Activated naive CD4-positive, alpha-beta T cell treated with anti-CD3 and anti-CD28 coated beads for 36 hours (primary cell): Measurements from ENCODE around the gene C1QTNF4. TPM values are rescaled to one million over a fixed set of nuclear protein-coding genes. Genes with fewer than 3 reads are reported as not detected.
"Not testable (repeated sequence)": the region's sequence is repeated elsewhere in the genome, so short reads cannot be mapped to it uniquely, and the experiment has no call there.

ENCODE experiments used
- CTCF ChIA-PET: fragments of 350-600 bp; sonication (Branson Sonifier 250); formaldehyde crosslinking; loops from one replicate; lab custom pipeline; 2021; ENCODE audit warnings: antibody characterized with exemption; lab: Charles Lee
- DNase-seq: peaks from one replicate; pipeline ENCODE4 v3.0.0-alpha.2; 2020
- H3K27ac Mint-ChIP-seq: one replicate; pipeline ENCODE4 v1.8.0; 2021; ENCODE audit warnings: mild to moderate bottlenecking, mixed read lengths
- H3K27me3 Mint-ChIP-seq: one replicate; pipeline ENCODE4 v1.8.0; 2021; ENCODE audit warnings: low read depth, mixed read lengths
- H3K36me3 Mint-ChIP-seq: one replicate; pipeline ENCODE4 v1.8.0; 2021; ENCODE audit warnings: low read depth, mixed read lengths
- H3K4me1 Mint-ChIP-seq: one replicate; pipeline ENCODE4 v1.8.0; 2021; ENCODE audit warnings: low read depth, mixed read lengths
- H3K4me3 Mint-ChIP-seq: one replicate; pipeline ENCODE4 v1.8.0; 2021; ENCODE audit warnings: mild to moderate bottlenecking, moderate library complexity, mixed read lengths
- H3K9me3 Mint-ChIP-seq: one replicate; pipeline ENCODE4 v1.8.0; 2021; ENCODE audit warnings: mixed read lengths
- intact Hi-C: fragments of 100-400 bp; cut with micrococcal nuclease; formaldehyde crosslinking; loops from one replicate; pipeline ENCODE4 v1.15.1; 2023
- total RNA-seq, 2 experiments: library from RNA; stranded (reverse); gene quantifications; one replicate each; pipeline ENCODE4 v1.2.3, GENCODE V29; 2021

Gene C1QTNF4
- not detected for total RNA-seq

DNA sequence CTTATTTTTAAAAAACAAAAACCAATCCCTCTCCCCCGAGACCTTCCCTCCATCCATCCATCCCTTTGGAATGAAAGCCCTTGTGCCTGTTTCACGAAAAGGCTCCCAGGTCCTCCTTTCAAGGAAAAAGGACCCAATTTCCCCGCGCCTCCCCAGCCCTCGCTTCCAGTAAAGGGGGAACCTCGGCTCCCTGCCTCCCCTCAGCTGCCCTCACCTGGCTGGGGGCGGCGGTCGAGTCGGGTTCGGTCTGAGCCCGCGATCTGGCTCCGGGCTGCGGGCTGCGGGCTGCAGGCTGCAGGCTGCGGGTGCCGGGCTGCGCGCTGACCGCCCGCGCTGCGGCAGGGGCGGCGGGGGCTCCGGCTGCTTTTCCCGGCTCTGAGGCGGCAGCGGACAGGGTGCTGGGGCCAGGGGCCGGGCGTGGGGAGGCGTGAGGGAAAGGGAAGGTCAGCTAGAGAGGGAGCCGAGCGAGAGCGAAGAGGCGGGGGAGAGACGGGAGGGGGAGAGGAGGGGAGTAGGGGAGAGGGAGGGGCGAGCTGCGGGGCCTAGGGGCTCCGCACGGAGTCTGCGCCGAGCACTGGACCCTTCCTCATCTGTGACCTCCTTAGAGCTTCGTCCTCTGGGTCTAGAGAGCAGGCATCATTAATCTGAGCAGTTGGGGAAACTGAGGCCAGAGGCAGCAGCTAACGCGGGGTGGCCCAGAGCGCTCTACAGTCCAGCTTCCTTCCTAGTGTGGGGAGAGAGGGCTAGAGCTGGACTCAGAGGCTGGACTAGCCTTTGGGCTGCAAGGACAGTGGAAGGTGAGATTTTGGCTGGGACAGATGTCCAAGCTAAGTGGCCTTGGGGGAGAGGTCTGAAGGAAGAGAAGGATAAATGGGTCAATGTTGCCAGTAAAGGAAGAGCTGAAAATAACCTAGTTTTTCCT, at the start of gene C1QTNF4:
C1QTNF4 (minus strand) TSS at position 478 of the 922 bp plus-strand sequence. CDS start 3,601 bp downstream, outside the sequence.
- Mint-ChIP-seq H3K27me3 (peaks cover 34% of the 10 kb centered on the region), H3K4me3 (no peak within 1 kb of the TSS)
- CTCF ChIA-PET, result interaction anchor here (0.6 kb wide), 1 partner anchor 313 kb away, joined by 3 read pairs; no protein-coding TSS in a partner anchor

GRCh38 chr11:47642099-47642855, 48.1 kb upstream of the C1QTNF4 start, which contains the start of gene MTCH2:
Gene MTCH2, minus strand, starts transcription at chr11:47642559. Its CDS starts 94 bp downstream, at chr11:47642465.
- CTCF ChIA-PET, result interaction anchor here (0.6 kb wide), 1 partner anchor 13 kb away, joined by 3 read pairs; no protein-coding TSS in a partner anchor

More for the DNA sequence above, at the start of gene C1QTNF4:
- DNase-seq, result no peak
- intact Hi-C loops, result no loop called here
- no peaks in the 10 kb centered on the region for H3K36me3 Mint-ChIP-seq
- no peaks in the 10 kb centered on the region for H3K9me3 Mint-ChIP-seq
- H3K4me1 Mint-ChIP-seq, result peaks cover 19% of the 10 kb centered on the region
- no peak within 1 kb of the TSS for H3K27ac Mint-ChIP-seq

DNA sequence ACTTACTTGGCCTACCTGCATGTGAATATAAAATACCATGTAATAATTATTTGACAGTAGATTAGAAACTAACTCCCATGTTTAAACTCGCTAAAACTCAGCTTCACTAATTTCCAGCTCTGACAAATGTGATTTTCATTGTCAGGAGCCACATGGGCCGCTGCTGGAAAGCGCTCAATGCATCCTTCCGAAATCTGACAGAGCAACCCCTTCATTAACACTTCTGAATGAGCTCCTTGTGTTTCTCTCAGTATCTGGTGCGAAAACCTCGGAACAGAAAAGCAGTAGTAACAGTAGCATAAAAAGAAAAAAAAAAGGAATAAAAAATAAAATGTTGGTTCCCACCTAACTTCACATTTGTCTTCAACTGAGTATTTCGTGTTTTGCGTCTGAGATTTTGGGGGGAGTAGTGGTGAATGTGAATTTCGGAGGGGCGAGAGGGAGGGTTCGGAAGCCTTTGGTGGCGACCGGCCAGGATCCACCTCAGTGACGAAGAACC, 47.4 kb upstream of the C1QTNF4 start:
- no peak for DNase-seq
- Mint-ChIP-seq H3K36me3 (peaks cover 12% of the 10 kb centered on the region), H3K27me3 (no peaks in the 10 kb centered on the region), H3K4me1 (peaks cover 19% of the 10 kb centered on the region), H3K9me3 (no peaks in the 10 kb centered on the region), H3K27ac (peak overlapping the region; percentile 75), H3K4me3 (peak overlapping the region; percentile 91)
- intact Hi-C loops, result loop anchor here (1.0 to 5.0 kb wide), 12 partner anchors 22 to 468 kb away; partner anchors contain the start of genes AGBL2, CELF1, DDB2 and FNBP4
- CTCF ChIA-PET, result interaction anchor here (0.6 kb wide), 1 partner anchor 14 kb away, joined by 3 read pairs; no protein-coding TSS in a partner anchor

More at GRCh38 chr11:47642099-47642855, 48.1 kb upstream of the C1QTNF4 start, which contains the start of gene MTCH2:
- H3K27ac Mint-ChIP-seq, result peak within 1 kb of the TSS; percentile 81
- H3K27me3 Mint-ChIP-seq, result no peaks in the 10 kb centered on the region
- peaks cover 12% of the 10 kb centered on the region for H3K36me3 Mint-ChIP-seq
- DNase-seq, result peak; percentile 97
- H3K4me3 Mint-ChIP-seq, result peak within 1 kb of the TSS; percentile 91
- no peaks in the 10 kb centered on the region for H3K9me3 Mint-ChIP-seq
- intact Hi-C loops, result loop anchor here (1.0 to 5.0 kb wide), 12 partner anchors 21 to 467 kb away; partner anchors contain the start of genes AGBL2, CELF1, DDB2 and FNBP4
- H3K4me1 Mint-ChIP-seq, result peaks cover 19% of the 10 kb centered on the region

DNA sequence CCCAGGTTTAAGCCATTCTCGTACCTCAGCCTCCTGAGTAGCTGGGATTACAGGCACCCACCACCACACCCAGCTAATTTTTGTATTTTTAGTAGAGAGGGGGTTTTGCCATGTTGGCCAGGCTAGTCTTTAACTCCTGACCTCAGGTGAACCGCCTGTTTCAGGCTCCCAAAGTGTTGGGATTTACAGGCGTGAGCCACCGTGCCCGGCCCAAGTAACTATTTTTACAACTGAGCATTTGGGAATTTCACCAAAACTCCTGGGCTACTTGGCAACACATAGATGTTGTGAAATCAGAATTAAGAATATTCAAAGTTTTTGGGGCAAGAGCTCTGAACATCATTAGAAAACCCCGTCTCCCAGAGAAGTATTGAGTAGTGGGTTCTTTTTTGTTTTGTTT, 46.3 kb upstream of the C1QTNF4 start:
- Mint-ChIP-seq H3K36me3 (peaks cover 12% of the 10 kb centered on the region), H3K4me3 (peak overlapping the region; percentile 91), H3K4me1 (peaks cover 19% of the 10 kb centered on the region)
- H3K9me3 Mint-ChIP-seq, H3K27ac Mint-ChIP-seq, DNase-seq, H3K27me3 Mint-ChIP-seq, CTCF ChIA-PET: not testable (repeated sequence)
- intact Hi-C loops, result loop anchor here (5.0 kb wide), 1 partner anchor 373 kb away; no protein-coding TSS in a partner anchor

- H3K4me1 Mint-ChIP-seq, result peaks cover 12% of the 10 kb centered on the region
- H3K9me3 Mint-ChIP-seq, CTCF ChIA-PET, H3K4me3 Mint-ChIP-seq, H3K27ac Mint-ChIP-seq, DNase-seq, intact Hi-C loops, H3K27me3 Mint-ChIP-seq: not testable (repeated sequence)
- H3K36me3 Mint-ChIP-seq, result peaks cover 24% of the 10 kb centered on the region
These were observed 42.1 kb upstream of the C1QTNF4 start for GRCh38 chr11:47636331-47636730.

- H3K36me3 Mint-ChIP-seq, result peaks cover 35% of the 10 kb centered on the region
- no peaks in the 10 kb centered on the region for H3K9me3 Mint-ChIP-seq
- intact Hi-C loops, result no loop called here
- no peak overlapping the region for H3K27ac Mint-ChIP-seq
- no peak overlapping the region for H3K4me3 Mint-ChIP-seq
- no peak for DNase-seq
- no peaks in the 10 kb centered on the region for H3K27me3 Mint-ChIP-seq
- CTCF ChIA-PET, result no interaction called here
- H3K4me1 Mint-ChIP-seq, result no peaks in the 10 kb centered on the region
These were observed 37.3 kb upstream of the C1QTNF4 start for GRCh38 chr11:47631473-47631872.

GRCh38 chr11:47628026-47628425, 33.8 kb upstream of the C1QTNF4 start:
- H3K9me3 Mint-ChIP-seq, result no peaks in the 10 kb centered on the region
- H3K27ac Mint-ChIP-seq, result no peak overlapping the region
- H3K4me3 Mint-ChIP-seq, result no peak overlapping the region
- CTCF ChIA-PET, result no interaction called here
- intact Hi-C loops, result no loop called here
- H3K27me3 Mint-ChIP-seq, result no peaks in the 10 kb centered on the region
- H3K4me1 Mint-ChIP-seq, result no peaks in the 10 kb centered on the region
- H3K36me3 Mint-ChIP-seq, result peaks cover 35% of the 10 kb centered on the region
- no peak for DNase-seq

DNA sequence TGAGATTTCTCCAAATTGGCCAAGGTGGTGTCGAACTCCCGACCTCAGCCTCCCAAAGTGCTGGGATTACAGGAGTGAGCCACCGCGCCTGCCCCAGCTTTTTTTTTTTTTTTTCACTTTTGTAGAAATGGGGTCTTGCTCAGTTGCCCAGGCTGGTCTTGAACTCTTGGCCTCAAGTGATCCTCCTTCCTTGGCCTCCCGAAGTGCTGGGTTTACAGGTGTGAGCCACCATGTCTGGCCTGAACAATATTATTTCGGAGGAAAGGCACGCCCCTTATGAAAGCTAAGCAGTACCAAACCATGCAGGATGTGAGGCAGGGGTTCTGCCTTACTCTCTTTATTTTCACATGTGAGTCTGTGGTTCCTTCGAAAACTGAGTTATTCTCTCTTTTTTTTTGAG, 32.0 kb upstream of the C1QTNF4 start:
- DNase-seq, result no peak
- no peaks in the 10 kb centered on the region for H3K4me1 Mint-ChIP-seq
- CTCF ChIA-PET, result interaction anchor here (0.8 to 1.2 kb wide), 2 partner anchors 215 to 252 kb away, joined by 4 to 5 read pairs; no protein-coding TSS in a partner anchor
- H3K27me3 Mint-ChIP-seq, result no peaks in the 10 kb centered on the region
- no peaks in the 10 kb centered on the region for H3K9me3 Mint-ChIP-seq
- intact Hi-C loops, result no loop called here
- no peak overlapping the region for H3K4me3 Mint-ChIP-seq
- peaks cover 32% of the 10 kb centered on the region for H3K36me3 Mint-ChIP-seq
- no peak overlapping the region for H3K27ac Mint-ChIP-seq

DNA sequence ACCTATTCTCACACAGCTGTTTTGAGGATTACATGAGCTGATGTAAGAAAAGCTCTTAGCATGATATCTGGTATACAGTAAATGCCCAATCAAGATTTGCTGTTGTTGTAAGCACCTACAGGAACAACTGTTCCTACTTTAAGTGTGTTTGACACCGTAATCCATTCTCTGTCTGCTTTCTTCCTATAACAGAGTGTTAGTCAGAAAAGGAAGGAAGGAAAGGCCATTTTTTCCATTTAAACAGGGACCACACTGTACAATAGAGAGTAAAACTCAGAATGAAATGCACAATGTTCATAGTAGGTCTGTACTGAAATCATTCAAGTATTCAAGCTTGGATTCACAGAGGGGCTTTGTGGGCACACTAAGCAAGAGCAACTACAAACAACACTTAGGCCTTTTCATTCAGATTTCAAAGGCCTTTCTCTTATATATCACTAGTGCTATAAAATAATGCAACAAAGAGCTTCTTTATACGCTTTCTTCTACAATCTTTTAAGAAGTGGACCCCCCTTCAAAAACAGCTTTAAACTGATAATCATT, 26.7 kb upstream of the C1QTNF4 start:
- CTCF ChIA-PET, result interaction anchor here (0.7 kb wide), 1 partner anchor 198 kb away, joined by 4 read pairs; no protein-coding TSS in a partner anchor
- Mint-ChIP-seq H3K27me3 (no peaks in the 10 kb centered on the region), H3K9me3 (no peaks in the 10 kb centered on the region), H3K4me1 (no peaks in the 10 kb centered on the region), H3K27ac (no peak overlapping the region), H3K36me3 (peaks cover 14% of the 10 kb centered on the region), H3K4me3 (no peak overlapping the region)
- intact Hi-C loops, result no loop called here
- no peak for DNase-seq

- peaks cover 7% of the 10 kb centered on the region for H3K36me3 Mint-ChIP-seq
- no peaks in the 10 kb centered on the region for H3K9me3 Mint-ChIP-seq
- DNase-seq, result no peak
- H3K27ac Mint-ChIP-seq, result no peak overlapping the region
- CTCF ChIA-PET, result interaction anchor here (0.6 to 1.4 kb wide), 3 partner anchors 10 to 369 kb away, joined by 5 to 7 read pairs (median 5); no protein-coding TSS in a partner anchor
- no peak overlapping the region for H3K4me3 Mint-ChIP-seq
- intact Hi-C loops, result loop anchor here (1.0 to 5.0 kb wide), 2 partner anchors 130 to 243 kb away; no protein-coding TSS in a partner anchor
- no peaks in the 10 kb centered on the region for H3K4me1 Mint-ChIP-seq
- H3K27me3 Mint-ChIP-seq, result no peaks in the 10 kb centered on the region
These were observed 23.2 kb upstream of the C1QTNF4 start for GRCh38 chr11:47617417-47617809.

DNA sequence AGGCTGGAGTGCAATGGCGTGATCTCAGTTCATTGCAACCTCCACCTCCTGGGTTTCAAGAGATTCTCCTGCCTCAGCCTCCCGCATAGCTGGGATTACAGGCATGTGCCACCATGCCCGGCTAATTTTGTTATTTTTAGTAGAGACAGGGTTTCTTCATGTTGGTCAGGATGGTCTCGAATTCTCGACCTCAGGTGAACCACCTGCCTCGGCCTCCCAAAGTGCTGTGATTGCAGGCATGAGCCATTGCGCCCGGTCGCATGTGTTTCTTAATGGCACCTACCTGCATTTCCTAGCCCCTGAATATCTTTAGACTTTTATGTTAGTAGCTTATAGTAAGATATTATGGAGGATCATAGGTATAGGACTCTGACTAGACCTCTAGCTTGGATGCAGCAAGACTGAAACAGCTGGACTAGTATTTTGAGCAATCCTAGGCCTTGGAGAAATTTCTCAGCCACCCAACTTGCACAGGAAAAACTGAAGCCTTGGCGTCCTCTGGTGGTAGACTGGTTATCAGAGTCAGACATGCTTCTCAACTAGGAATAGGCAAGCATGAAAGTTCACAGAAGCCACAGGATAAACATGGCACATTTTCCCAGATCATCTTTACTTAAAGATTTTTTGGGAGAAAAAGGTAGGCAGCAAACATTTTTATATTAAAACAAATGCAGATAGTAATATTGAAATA, 22.7 kb upstream of the C1QTNF4 start:
- H3K27ac Mint-ChIP-seq, result no peak overlapping the region
- no peak overlapping the region for H3K4me3 Mint-ChIP-seq
- intact Hi-C loops, result loop anchor here (1.0 to 5.0 kb wide), 2 partner anchors 130 to 243 kb away; no protein-coding TSS in a partner anchor
- no peaks in the 10 kb centered on the region for H3K4me1 Mint-ChIP-seq
- DNase-seq, result peak; percentile 66
- H3K36me3 Mint-ChIP-seq, result peaks cover 5% of the 10 kb centered on the region
- CTCF ChIA-PET, result interaction anchor here (0.6 to 1.4 kb wide), 3 partner anchors 9 to 369 kb away, joined by 5 to 7 read pairs (median 5); no protein-coding TSS in a partner anchor
- no peaks in the 10 kb centered on the region for H3K27me3 Mint-ChIP-seq
- H3K9me3 Mint-ChIP-seq, result no peaks in the 10 kb centered on the region
